Adrenal gland (tissue), 19 donors: ENCODE results near the gene PCDHA8. TPM values are rescaled to one million over a fixed set of nuclear protein-coding genes. Genes with fewer than 3 reads are reported as not detected.
"Not testable (repeated sequence)": the region's sequence is repeated elsewhere in the genome, so short reads cannot be mapped to it uniquely, and the experiment has no call there.

ENCODE experiments used
- DNase-seq, 7 donors: peaks; one replicate each; pipeline ENCODE4 v3.0.0-alpha.2; 2019 to 2020
- H3K27ac ChIP-seq, 5 donors: fragments of 200-600 bp; sonication (generic) in 4 of 5; 1 replicate in 3 of 5; 2 replicates in 2 of 5; pipeline versions ENCODE4 v1.5.1 to v1.8.0; 2016 to 2020; ENCODE audit warnings: mild to moderate bottlenecking in 1 of 5
- H3K27me3 ChIP-seq: fragments of 200-600 bp; 2 replicates; pipeline ENCODE4 v1.8.0; 2021
- H3K36me3 ChIP-seq, 2 donors: fragments of 200-600 bp; replicated peaks in 1 of 2; 1 replicate in 1 of 2; 2 replicates in 1 of 2; pipeline versions ENCODE4 v1.5.1 to v1.8.0; 2018 to 2022
- H3K4me1 ChIP-seq, 2 donors: fragments of 200-600 bp; replicated peaks in 1 of 2; 1 replicate in 1 of 2; 2 replicates in 1 of 2; pipeline versions ENCODE4 v1.5.1 to v1.8.0; 2018 to 2021
- H3K4me3 ChIP-seq, 4 donors: fragments of 200-600 bp; sonication (generic) in 3 of 4; one replicate each; pipeline ENCODE4 v1.5.1; 2016 to 2018
- H3K9me3 ChIP-seq, 3 donors: fragments of 200-600 bp; sonication (generic) in 1 of 3; replicated peaks in 1 of 3; 1 replicate in 2 of 3; 2 replicates in 1 of 3; pipeline versions ENCODE4 v1.5.1 to v1.8.0; 2016 to 2021
- POLR2A ChIP-seq, 2 donors: fragments of 450-650 bp; IDR thresholded peaks; one replicate each; pipeline ENCODE4 v1.6.1; 2017; ENCODE audit warnings: antibody characterized with exemption in 2 of 2, mild to moderate bottlenecking in 2 of 2, moderate library complexity in 1 of 2
- WGBS, 4 donors: extraction: QIAGEN DNeasy Blood & Tissue Kit in 2 of 4; methylation state at CpG; one replicate each; pipeline versions ENCODE4 v1.1.5 to v1.1.7; 2013 to 2017; 5-methylcytosine and 5-hydroxymethylcytosine counted together
- intact Hi-C, 2 donors: fragments of 100-400 bp; cut with DNase I; formaldehyde crosslinking; loops; one replicate each; pipeline versions ENCODE4 v1.14.1 to v1.15.0; 2022 to 2023
- long read RNA-seq, 10 donors: library from polyadenylated mRNA in 3 of 10; unstranded in 2 of 10; stranded (forward) in 1 of 10; transcript quantifications; one replicate each; pipeline ENCODE4 v2.0.0 and lab custom pipeline, GENCODE V29; 2021 to 2026
- polyA plus RNA-seq, 3 donors: library from polyadenylated mRNA; stranded (reverse); fragments of 200-250 nt in 2 of 3; fragments of 350-450 nt in 1 of 3; fragmentation: Illumina TruSeq in 1 of 3; extraction: RNeasy Lipid Tissue Mini Kit (QIAGEN cat#74804) in 1 of 3; gene quantifications; one replicate each; pipeline ENCODE4 v1.2.3, GENCODE V29; 2013 to 2014
- total RNA-seq, 9 donors: library from RNA; depleted of rRNA in 4 of 9; stranded (reverse); fragments of >200 nt in 4 of 9; fragments of 120-200 nt in 1 of 9; fragmentation: NEBNext Ultra II Directional in 1 of 9; extraction: Animal tissue kit (Norgen Biotek cat#: 25700) in 1 of 9; gene quantifications; one replicate each; pipeline versions ENCODE4 v1.1.0 to v1.2.4, GENCODE V29; 2013 to 2023
- TF ChIP-seq, protein P1 (sequence below), 6 experiments: fragments of 450-650 bp in 4 of 6; fragments of 200-600 bp in 2 of 6; sonication (generic) in 1 of 6; IDR thresholded peaks; 1 replicate in 5 of 6; 2 replicates in 1 of 6; pipeline versions ENCODE4 v1.5.1 to v1.8.0; 2016 to 2021; ENCODE audit warnings: antibody characterized with exemption in 6 of 6, mild to moderate bottlenecking in 2 of 6, moderate library complexity in 1 of 6
- donor health status: healthy with polysubstance abuse.
- donor health status: Bipolar disorder and iron deficiency.
- donor health status: DM: yes; HTN: yes; CAD: no.
- donor health status: DM: no; HTN: no; CAD: no.
- donor health status: DM: no; HTN: no; CAD: no.
- donor health status: DM: yes; HTN: yes; CAD: no.

PCDHA8 gene, protein sequence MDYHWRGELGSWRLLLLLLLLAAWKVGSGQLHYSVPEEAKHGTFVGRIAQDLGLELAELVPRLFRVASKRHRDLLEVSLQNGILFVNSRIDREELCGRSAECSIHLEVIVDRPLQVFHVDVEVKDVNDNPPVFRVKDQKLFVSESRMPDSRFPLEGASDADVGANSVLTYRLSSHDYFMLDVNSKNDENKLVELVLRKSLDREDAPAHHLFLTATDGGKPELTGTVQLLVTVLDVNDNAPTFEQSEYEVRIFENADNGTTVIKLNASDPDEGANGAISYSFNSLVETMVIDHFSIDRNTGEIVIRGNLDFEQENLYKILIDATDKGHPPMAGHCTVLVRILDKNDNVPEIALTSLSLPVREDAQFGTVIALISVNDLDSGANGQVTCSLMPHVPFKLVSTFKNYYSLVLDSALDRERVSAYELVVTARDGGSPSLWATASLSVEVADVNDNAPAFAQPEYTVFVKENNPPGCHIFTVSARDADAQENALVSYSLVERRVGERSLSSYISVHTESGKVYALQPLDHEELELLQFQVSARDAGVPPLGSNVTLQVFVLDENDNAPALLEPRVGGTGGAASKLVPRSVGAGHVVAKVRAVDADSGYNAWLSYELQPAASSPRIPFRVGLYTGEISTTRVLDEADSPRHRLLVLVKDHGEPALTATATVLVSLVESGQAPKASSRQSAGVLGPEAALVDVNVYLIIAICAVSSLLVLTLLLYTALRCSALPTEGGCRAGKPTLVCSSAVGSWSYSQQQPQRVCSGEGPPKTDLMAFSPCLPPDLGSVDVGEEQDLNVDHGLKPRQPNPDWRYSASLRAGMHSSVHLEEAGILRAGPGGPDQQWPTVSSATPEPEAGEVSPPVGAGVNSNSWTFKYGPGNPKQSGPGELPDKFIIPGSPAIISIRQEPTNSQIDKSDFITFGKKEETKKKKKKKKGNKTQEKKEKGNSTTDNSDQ
- total RNA-seq (under 1 TPM in 3 of 9 donors, not detected in 6; 0.14 to 0.18 (median 0.17) TPM), polyA plus RNA-seq (under 1 TPM; 0.03 to 0.16 (median 0.09) TPM)
- long read RNA-seq, donor 1: 0 reads
- long read RNA-seq, donor 2: 0 reads
- long read RNA-seq, donor 3: 0 reads
- long read RNA-seq, donor 4: 0 reads
- long read RNA-seq, donor 5: 0 reads
- long read RNA-seq, donor 6: 0 reads
- long read RNA-seq, donor 7: 0 reads
- long read RNA-seq, donor 8: 0 reads
- long read RNA-seq, donor 9: 0 reads
- long read RNA-seq, donor 10: 0 reads

DNA sequence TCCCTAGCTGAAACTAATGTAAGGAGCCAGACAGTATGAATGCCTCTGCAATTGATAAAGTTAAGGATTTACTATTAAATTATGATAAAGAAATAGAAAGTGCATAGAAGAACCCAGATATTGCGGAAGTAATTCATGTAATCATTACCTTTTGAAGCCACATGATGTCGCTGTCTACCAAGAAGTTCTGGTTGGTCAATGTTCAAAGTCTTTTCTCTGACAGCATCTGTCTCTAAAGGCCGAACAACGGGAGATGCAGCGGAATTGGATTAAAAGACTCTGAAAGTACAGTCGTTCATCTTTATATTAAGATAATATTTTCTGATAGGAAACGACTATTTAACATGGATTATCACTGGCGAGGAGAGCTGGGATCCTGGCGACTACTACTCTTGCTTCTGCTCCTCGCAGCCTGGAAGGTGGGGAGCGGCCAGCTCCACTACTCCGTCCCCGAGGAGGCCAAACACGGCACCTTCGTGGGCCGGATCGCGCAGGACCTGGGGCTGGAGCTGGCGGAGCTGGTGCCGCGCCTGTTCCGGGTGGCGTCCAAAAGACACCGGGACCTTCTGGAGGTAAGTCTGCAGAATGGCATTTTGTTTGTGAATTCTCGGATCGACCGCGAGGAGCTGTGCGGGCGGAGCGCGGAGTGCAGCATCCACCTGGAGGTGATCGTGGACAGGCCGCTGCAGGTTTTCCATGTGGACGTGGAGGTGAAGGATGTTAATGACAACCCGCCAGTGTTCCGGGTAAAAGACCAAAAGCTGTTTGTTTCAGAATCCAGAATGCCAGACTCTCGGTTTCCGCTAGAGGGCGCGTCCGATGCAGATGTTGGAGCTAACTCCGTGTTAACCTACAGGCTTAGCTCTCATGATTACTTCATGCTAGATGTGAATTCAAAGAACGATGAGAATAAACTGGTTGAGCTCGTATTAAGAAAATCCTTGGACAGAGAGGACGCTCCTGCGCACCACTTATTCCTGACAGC lies at the start of gene PCDHA8:
PCDHA8 (plus strand) TSS at position 210 of the 985 bp plus-strand sequence; CDS start at position 345, 135 bp downstream.
- 13 to 26% (median 21%) methylated on average over 19 to 47 of the region's 47 CpGs for WGBS, 4 donors
- H3K36me3 ChIP-seq: no peaks in the 10 kb centered on the region
- H3K27me3 ChIP-seq: peaks cover 5% of the 10 kb centered on the region
- no peak for DNase-seq
- intact Hi-C loops: no loop called here
- TF ChIP-seq, protein P1, sequence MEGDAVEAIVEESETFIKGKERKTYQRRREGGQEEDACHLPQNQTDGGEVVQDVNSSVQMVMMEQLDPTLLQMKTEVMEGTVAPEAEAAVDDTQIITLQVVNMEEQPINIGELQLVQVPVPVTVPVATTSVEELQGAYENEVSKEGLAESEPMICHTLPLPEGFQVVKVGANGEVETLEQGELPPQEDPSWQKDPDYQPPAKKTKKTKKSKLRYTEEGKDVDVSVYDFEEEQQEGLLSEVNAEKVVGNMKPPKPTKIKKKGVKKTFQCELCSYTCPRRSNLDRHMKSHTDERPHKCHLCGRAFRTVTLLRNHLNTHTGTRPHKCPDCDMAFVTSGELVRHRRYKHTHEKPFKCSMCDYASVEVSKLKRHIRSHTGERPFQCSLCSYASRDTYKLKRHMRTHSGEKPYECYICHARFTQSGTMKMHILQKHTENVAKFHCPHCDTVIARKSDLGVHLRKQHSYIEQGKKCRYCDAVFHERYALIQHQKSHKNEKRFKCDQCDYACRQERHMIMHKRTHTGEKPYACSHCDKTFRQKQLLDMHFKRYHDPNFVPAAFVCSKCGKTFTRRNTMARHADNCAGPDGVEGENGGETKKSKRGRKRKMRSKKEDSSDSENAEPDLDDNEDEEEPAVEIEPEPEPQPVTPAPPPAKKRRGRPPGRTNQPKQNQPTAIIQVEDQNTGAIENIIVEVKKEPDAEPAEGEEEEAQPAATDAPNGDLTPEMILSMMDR (IDR thresholded peaks at IDR 0.05): no peak
- TF ChIP-seq POLR2A (IDR thresholded peaks at IDR 0.05): no peak
- H3K9me3 ChIP-seq: peaks cover 0 to 13% (median 0%) of the 10 kb centered on the region in 3 donors
- no peak within 1 kb of the TSS for H3K27ac ChIP-seq
- peak within 1 kb of the TSS in 1 of 4 donors; percentile 23 for H3K4me3 ChIP-seq
- H3K4me1 ChIP-seq: no peaks in the 10 kb centered on the region

DNA sequence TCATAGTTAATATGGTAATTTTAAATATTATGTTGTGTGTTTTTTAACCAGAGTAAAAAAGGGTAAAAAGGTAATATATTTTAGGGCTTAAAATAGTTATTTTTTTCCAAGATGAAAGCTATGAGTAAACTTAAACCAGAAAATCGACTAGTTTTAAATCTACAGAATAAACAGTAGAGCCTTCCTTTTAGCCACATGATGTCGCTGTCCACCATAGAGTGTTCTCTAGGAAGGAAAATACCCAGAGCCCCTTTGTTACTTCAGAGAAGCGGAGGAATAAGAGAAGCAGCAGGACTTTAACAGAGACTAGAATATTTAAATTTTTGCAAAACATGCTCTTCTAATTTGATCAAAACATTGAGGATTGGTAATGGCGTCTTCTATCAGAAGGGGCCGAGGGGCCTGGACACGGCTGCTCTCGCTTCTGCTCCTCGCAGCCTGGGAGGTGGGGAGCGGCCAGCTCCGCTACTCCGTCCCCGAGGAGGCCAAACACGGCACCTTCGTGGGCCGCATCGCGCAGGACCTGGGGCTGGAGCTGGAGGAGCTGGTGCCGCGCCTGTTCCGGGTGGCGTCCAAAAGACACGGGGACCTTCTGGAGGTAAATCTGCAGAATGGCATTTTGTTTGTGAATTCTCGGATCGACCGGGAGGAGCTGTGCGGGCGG lies 46.3 kb upstream of the PCDHA8 start, which contains the start of gene PCDHA2:
PCDHA2 (plus strand) TSS at position 258 of the 664 bp plus-strand sequence.
- TF ChIP-seq POLR2A (IDR thresholded peaks at IDR 0.05): no peak
- TF ChIP-seq, protein P1 (IDR thresholded peaks at IDR 0.05): no peak
- H3K27ac ChIP-seq: no peak within 1 kb of the TSS
- H3K36me3 ChIP-seq: no peaks in the 10 kb centered on the region
- H3K4me1 ChIP-seq: no peaks in the 10 kb centered on the region
- H3K4me3 ChIP-seq: peak within 1 kb of the TSS in 1 of 4 donors; percentile 8
- WGBS, 4 donors: 10 to 22% (median 18%) methylated on average over 8 to 27 of the region's 27 CpGs
- intact Hi-C loops: no loop called here
- no peaks in the 10 kb centered on the region for H3K27me3 ChIP-seq
- DNase-seq: no peak
- peaks cover 3 to 15% (median 7%) of the 10 kb centered on the region in 3 donors for H3K9me3 ChIP-seq

DNA sequence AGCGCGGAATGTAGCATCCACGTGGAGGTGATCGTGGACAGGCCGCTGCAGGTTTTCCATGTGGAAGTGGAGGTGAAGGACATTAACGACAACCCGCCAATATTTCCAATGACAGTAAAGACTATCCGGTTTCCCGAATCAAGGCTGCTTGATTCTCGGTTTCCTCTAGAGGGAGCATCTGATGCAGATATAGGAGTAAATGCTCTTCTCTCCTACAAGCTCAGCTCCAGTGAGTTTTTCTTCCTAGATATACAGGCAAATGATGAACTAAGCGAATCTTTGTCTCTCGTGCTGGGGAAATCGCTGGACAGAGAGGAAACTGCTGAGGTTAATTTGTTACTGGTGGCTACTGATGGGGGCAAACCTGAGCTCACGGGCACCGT lies 45.7 kb upstream of the PCDHA8 start:
- no peak for DNase-seq
- Histone ChIP-seq H3K36me3 (no peaks in the 10 kb centered on the region), H3K4me1 (no peaks in the 10 kb centered on the region), H3K27ac (no peak overlapping the region), H3K9me3 (peaks cover 3 to 15% (median 12%) of the 10 kb centered on the region in 3 donors), H3K27me3 (no peaks in the 10 kb centered on the region), H3K4me3 (peak overlapping the region in 1 of 4 donors; percentile 8)
- TF ChIP-seq, protein P1 (IDR thresholded peaks at IDR 0.05): no peak
- no peak for TF ChIP-seq POLR2A (IDR thresholded peaks at IDR 0.05)
- intact Hi-C loops: no loop called here
- WGBS, 4 donors: 15 to 26% (median 19%) methylated on average over 15 of the region's 15 CpGs

DNA sequence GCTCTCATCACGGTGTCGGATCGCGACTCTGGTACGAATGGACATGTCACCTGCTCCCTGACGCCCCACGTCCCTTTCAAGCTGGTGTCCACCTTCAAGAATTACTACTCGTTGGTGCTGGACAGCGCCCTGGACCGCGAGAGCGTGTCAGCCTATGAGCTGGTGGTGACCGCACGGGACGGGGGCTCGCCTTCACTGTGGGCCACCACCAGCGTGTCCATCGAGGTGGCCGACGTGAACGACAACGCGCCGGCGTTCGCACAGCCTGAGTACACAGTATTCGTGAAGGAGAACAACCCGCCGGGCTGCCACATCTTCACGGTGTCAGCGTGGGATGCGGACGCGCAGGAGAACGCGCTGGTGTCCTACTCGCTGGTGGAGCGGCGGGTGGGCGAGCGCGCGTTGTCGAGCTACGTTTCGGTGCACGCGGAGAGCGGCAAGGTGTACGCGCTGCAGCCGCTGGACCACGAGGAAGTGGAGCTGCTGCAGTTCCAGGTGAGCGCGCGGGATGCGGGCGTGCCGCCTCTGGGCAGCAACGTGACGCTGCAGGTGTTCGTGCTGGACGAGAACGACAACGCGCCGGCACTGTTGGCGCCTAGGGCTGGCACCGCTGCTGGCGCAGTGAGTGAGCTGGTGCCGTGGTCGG lies 44.8 kb upstream of the PCDHA8 start:
- H3K4me1 ChIP-seq, DNase-seq, H3K27ac ChIP-seq, H3K27me3 ChIP-seq, H3K36me3 ChIP-seq, H3K4me3 ChIP-seq, intact Hi-C loops: not testable (repeated sequence)
- 39 to 67% (median 49%) methylated on average over 41 to 72 of the region's 72 CpGs for WGBS, 4 donors
- peaks cover 3 to 17% (median 15%) of the 10 kb centered on the region in 3 donors for H3K9me3 ChIP-seq
